Skeletal muscle tissue (tissue), 2 donors: ENCODE measurements around the gene DCDC2. TPM values are rescaled to one million over a fixed set of nuclear protein-coding genes. Genes with fewer than 3 reads are reported as not detected.

ENCODE experiments used
- small RNA-seq: library from RNA; depleted of rRNA; stranded (forward); fragments of <200 nt; gene quantifications from one replicate; pipeline ENCODE3, GENCODE V24; 2014
- total RNA-seq: library from RNA; depleted of rRNA; stranded (reverse); fragments of >200 nt; gene quantifications from one replicate; pipeline ENCODE4 v1.2.3, GENCODE V29; 2014

The DCDC2 gene
- total RNA-seq, 1 donor from 2014 or later = not detected

Small RNA genes within 50 kb of the gene (small RNA-seq; reads per million reads assigned to genes)
- gene RF00218 = 0.39 reads per million, percentile 50 among the genes with 10 or more reads in this experiment
- gene RNU6-391P = not detected

Other genes with a start within 250 kb of the DCDC2 start
- gene NRSN1, start 231.8 kb downstream of the DCDC2 start, total RNA-seq = not detected
- 12.5 TPM for gene MRS2, start 44.9 kb upstream of the DCDC2 start, total RNA-seq
- 2.6 TPM for gene GPLD1, start 131.5 kb upstream of the DCDC2 start, total RNA-seq
- 5.2 TPM for gene ALDH5A1, start 136.9 kb upstream of the DCDC2 start, total RNA-seq